ENCODE results near the gene MICAL3.
A peak's percentile ranks its signal among the peaks of the same experiment; 100 is the strongest.

The MICAL3 gene

DNA sequence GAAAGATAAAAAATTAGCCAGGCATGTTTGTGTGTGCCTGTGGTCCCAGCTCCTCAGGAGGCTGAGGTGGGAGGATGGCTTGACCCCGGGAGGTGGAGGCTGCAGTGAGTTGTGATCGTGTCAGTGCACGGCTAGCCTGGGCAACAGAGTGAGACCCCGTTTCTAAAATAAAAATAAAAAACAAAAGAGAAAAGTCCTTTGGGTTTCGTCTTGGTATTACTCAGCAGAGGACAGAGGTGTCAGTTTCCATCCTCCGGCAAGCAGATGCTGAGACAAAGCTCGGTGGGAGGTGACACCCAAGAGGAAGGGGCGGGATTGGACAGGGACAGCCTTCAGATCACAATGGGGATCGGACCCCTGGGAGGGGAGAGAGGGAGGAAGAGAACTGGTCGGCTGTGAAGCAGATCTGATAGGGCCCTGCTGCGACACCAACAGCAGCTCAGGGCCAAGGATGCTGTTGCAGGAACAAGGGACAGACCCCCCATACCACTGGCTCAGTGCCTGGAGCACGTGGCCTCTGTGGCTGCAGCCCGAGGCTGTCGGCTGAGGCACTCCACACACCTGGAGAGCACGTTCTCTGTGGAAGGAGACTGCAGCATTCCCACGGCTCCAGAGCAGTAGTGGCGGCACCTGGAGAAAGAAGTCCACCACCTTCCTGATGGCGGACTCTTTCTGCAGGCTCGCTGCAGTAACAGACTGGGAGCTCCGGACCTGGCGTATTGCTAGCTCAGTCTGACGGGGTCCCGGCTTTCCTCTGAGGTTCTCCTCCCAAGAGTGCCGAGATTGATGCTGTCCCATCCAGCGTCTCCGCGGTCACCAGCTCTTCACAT, 244.9 kb downstream of the MICAL3 start:
- DNase-seq (ENCODE audit: low spot score) = peak; percentile 89
- in situ Hi-C loops (cut with MboI; ENCODE audit: low pct_unique_long_range_greater_than_20kb, low sequenced_read_pairs, unreplicated experiment) = no loop called here
- TF ChIP-seq, protein P1, sequence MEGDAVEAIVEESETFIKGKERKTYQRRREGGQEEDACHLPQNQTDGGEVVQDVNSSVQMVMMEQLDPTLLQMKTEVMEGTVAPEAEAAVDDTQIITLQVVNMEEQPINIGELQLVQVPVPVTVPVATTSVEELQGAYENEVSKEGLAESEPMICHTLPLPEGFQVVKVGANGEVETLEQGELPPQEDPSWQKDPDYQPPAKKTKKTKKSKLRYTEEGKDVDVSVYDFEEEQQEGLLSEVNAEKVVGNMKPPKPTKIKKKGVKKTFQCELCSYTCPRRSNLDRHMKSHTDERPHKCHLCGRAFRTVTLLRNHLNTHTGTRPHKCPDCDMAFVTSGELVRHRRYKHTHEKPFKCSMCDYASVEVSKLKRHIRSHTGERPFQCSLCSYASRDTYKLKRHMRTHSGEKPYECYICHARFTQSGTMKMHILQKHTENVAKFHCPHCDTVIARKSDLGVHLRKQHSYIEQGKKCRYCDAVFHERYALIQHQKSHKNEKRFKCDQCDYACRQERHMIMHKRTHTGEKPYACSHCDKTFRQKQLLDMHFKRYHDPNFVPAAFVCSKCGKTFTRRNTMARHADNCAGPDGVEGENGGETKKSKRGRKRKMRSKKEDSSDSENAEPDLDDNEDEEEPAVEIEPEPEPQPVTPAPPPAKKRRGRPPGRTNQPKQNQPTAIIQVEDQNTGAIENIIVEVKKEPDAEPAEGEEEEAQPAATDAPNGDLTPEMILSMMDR (IDR thresholded peaks at IDR 0.05; ENCODE audit: extremely low read depth, insufficient read depth, missing control alignments) = no peak

DNA sequence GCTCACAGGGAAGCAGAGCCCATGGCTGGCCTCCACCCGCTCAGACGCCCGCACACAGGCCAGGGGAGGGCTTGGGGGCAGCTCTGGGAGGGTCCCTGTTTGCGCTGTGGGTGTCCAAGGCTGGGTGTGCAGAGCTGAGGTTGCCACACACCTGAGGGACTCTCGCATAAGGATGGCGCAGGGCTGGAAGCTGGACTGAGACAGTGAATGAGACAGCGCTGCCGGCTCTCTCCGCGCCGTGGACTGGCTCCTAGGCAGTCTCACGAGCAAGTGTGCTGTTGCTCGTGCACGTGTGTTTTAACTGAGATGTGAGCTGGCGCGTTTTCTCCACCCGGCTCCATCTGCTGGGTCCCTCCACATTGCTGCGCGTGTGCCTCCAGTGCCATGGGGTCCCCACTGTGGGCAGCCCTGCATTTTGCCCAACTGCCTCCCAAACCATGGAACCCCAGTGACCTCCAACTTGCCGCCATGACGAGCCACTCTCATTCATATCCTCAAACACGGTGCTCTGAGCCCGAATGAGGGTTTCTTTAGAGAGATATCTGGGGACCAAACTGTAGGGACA, 245.9 kb downstream of the MICAL3 start:
- no peak for DNase-seq (ENCODE audit: low spot score)
- in situ Hi-C loops (cut with MboI; ENCODE audit: low pct_unique_long_range_greater_than_20kb, low sequenced_read_pairs, unreplicated experiment) = no loop called here
- TF ChIP-seq, protein P1 (IDR thresholded peaks at IDR 0.05; ENCODE audit: extremely low read depth, insufficient read depth, missing control alignments) = no peak

DNA sequence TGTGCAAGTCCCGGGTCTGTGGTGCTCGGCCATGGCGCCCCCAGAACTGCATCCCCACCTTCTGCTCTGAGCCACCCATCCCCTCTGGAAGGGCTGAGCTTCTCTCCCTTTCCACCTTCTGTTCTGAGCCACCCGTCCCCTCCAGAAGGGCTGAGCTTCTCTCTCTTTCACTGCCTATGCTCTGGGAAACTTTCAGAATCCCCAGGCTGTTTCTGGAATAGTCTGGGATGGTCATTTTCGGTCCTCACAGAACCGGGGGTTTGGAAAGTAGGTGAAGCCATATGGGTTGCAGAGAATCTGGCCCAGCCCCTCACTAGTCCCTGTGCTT, 246.7 kb downstream of the MICAL3 start:
- DNase-seq (ENCODE audit: low spot score) = no peak
- TF ChIP-seq, protein P1 (IDR thresholded peaks at IDR 0.05; ENCODE audit: extremely low read depth, insufficient read depth, missing control alignments) = no peak
- in situ Hi-C loops (cut with MboI; ENCODE audit: low pct_unique_long_range_greater_than_20kb, low sequenced_read_pairs, unreplicated experiment) = no loop called here

DNA sequence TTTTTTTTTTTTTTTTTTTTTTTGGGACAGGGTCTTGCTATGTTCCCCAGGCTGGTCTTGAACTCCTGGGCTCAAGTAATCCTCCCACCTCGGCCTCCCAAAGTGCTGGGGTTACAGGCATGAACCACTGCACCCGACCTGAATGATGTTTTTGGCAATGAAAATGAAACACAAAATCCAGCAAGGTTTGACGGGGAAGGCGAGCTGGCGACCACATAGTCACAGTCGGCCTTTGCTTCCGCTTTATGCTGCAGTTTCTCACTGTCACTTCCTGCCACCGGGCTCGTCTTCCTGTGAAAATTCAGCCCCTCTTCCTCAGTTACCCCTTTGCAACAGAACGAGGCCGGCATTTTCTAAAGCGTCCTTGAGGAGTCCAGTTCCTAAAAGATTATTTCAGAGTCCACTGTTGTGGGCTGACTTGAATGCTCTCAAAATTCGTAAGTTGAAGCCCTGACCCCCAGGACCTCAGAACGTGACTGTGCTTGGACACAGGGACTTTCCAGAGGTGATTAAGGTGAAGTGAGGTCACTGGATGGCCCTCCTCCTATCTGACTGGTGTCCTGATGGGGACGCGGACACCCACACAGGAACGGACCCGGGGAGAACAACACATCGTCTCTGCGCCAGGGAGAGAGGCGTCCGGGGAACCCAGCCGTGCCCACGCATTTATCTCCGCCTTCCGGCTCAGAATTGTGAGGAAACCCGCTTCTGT, 247.2 kb downstream of the MICAL3 start:
- TF ChIP-seq, protein P1 (IDR thresholded peaks at IDR 0.05; ENCODE audit: extremely low read depth, insufficient read depth, missing control alignments) = no peak
- in situ Hi-C loops (cut with MboI; ENCODE audit: low pct_unique_long_range_greater_than_20kb, low sequenced_read_pairs, unreplicated experiment) = no loop called here
- DNase-seq (ENCODE audit: low spot score) = peak; percentile 87

DNA sequence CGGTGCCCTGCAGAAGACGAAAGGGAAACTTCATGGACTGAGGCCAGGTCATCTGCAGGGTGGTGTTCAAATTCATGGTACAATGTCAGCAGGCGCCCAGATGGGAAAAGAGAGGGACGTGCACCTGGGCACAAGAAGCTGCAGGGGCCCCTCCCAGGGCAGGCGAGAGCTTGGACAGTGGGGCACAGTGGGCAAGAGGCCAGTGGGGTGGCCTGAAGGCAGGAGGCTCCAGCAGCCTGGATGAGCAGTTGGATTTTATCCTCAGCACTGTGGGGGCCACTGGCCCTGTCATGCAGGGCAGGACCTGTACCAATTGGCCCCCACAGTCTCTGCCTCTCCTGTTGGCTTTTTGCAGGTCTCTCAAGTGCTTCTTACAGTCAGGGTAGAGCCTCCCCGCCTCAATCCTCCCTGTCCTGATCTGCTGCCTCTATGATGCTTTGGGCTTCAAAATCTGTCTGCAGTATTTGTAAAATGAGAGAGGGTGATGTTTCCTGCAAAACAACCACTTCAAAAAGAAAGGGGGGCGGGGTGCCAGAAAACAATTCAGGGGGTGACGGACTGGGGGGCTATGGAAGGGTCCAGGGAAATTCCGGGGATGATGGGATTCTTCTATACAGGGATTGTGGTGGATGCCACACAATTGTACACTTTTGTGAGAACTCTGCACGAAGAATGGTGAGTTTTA, 248.4 kb downstream of the MICAL3 start:
- in situ Hi-C loops (cut with MboI; ENCODE audit: low pct_unique_long_range_greater_than_20kb, low sequenced_read_pairs, unreplicated experiment) = no loop called here
- no peak for DNase-seq (ENCODE audit: low spot score)
- TF ChIP-seq, protein P1 (IDR thresholded peaks at IDR 0.05; ENCODE audit: extremely low read depth, insufficient read depth, missing control alignments) = no peak

DNA sequence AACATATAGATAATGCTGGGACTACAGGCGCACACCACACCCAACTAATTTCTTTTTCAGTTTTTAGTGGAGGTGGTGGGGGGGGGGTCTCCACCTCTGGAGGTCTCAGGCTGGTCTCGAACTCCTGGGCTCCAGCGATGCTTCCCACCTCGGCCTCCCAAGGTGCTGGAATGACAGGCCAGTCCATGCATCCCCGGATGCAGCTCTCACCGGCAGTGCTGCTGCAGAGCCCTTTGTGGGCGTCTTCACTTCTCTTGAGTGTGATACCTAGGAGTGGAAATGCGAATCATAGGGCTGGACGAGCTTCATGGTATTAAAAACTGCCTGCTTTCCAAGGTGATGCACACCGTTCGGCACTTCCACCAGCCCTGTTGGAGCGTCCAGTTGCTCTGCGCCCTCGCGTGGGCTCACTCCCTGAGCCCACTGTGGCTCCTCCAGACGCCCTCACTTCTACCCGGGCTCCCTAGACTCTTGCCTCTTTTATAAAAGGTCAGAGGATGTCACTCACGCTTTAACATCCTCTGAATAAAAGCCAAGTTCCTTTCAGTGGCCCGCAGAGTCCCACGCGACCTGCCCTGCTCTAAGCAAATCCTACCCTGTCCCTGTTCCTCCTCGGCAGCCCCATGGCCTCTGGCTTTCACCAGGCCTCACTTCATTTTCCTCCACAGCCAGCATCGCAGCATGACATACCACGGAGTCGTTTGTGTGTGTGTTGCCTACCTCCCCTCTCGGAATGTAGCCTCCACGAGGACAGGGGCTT, 249.3 kb downstream of the MICAL3 start:
- in situ Hi-C loops (cut with MboI; ENCODE audit: low pct_unique_long_range_greater_than_20kb, low sequenced_read_pairs, unreplicated experiment) = no loop called here
- TF ChIP-seq, protein P1 (IDR thresholded peaks at IDR 0.05; ENCODE audit: extremely low read depth, insufficient read depth, missing control alignments) = no peak
- DNase-seq (ENCODE audit: low spot score) = no peak

All from GM13977 (cell line).